Lower leg skin (tissue), 3 donors: ENCODE results near the gene HRH1.

Experiments used
- CTCF ChIP-seq, 3 donors: fragments of 450-650 bp; IDR thresholded peaks; one replicate each; pipeline ENCODE4 v1.5.1; 2016; ENCODE audit warnings: antibody characterized with exemption in 3 of 3, mild to moderate bottlenecking in 3 of 3, moderate library complexity in 2 of 3
- POLR2A ChIP-seq, 2 donors: fragments of 450-650 bp; IDR thresholded peaks; one replicate each; pipeline ENCODE4 v1.6.1; 2016 to 2017; ENCODE audit warnings: antibody characterized with exemption in 2 of 2, mild to moderate bottlenecking in 1 of 2, moderate library complexity in 1 of 2

- no peak for TF ChIP-seq CTCF (IDR thresholded peaks at IDR 0.05)
- no peak for TF ChIP-seq POLR2A (IDR thresholded peaks at IDR 0.05)
Observed at GRCh38 chr3:11275926-11276325, 121.6 kb downstream of the HRH1 start.
